Measurements from ENCODE around the gene PTPRG. TPM values are rescaled to one million over a fixed set of nuclear protein-coding genes. Genes with fewer than 3 reads are reported as not detected.

The PTPRG gene
- total and polyA plus RNA-seq, 2 donors (not counting 3 experiments of a cell fraction or from before 2014, with no cell fraction given) = 8.9 to 39.1 TPM

GRCh38 chr3:61813636-61814035 lies 252.3 kb downstream of the PTPRG start:
- Histone ChIP-seq H3K9ac (replicated peaks; ENCODE audit: extremely low read depth, insufficient read depth, low read length) (no peak overlapping the region), H3K4me2 (ENCODE audit: insufficient read depth, low read length) (no peak overlapping the region), H3K36me3 (ENCODE audit: control insufficient read depth in 2 of 2, extremely low read depth in 1 of 2, insufficient read depth in 2 of 2, low read length in 2 of 2) (no peaks in the 10 kb centered on the region), H4K20me1 (replicated peaks; ENCODE audit: control insufficient read depth, extremely low read depth, insufficient read depth, low read length) (no peaks in the 10 kb centered on the region), H3K9me3 (replicated peaks; ENCODE audit: control insufficient read depth, insufficient read depth, low read length) (no peaks in the 10 kb centered on the region), H3K4me3 (replicated peaks in 1 of 3; ENCODE audit: insufficient read depth in 1 of 3, low read depth in 1 of 3, low read length in 3 of 3) (no peak overlapping the region), H3K79me2 (ENCODE audit: control insufficient read depth, insufficient read depth, low read length) (no peaks in the 10 kb centered on the region), H3K9me1 (replicated peaks; ENCODE audit: control insufficient read depth, extremely low read depth, insufficient read depth, low read length) (no peaks in the 10 kb centered on the region), H3K27me3 (ENCODE audit: control insufficient read depth in 2 of 2, insufficient read depth in 2 of 2, low read length in 2 of 2) (no peaks in the 10 kb centered on the region), H3K27ac (ENCODE audit: insufficient read depth, low read depth, low read length) (no peak overlapping the region), H2AFZ (ENCODE audit: low read depth, low read length) (no peak overlapping the region), H3K4me1 (ENCODE audit: control insufficient read depth, extremely low read depth, insufficient read depth, low read length) (no peaks in the 10 kb centered on the region)
- no peak for TF ChIP-seq MAX (IDR thresholded peaks at IDR 0.05; ENCODE audit: insufficient read depth, insufficient read length)
- no peak for TF ChIP-seq POLR2AphosphoS5 (IDR thresholded peaks at IDR 0.05; ENCODE audit: insufficient read depth, low read depth, low read length)
- TF ChIP-seq POLR2A (IDR thresholded peaks at IDR 0.05; ENCODE audit: low read depth, low read length) = no peak
- TF ChIP-seq EZH2 (IDR thresholded peaks at IDR 0.05; ENCODE audit: borderline replicate concordance, low read depth, low read length, severe bottlenecking) = no peak
- TF ChIP-seq GATA2 (IDR thresholded peaks at IDR 0.05; ENCODE audit: insufficient read depth, insufficient read length, low read depth, low read length) = no peak
- no peak for TF ChIP-seq CTCF (IDR thresholded peaks at IDR 0.05; ENCODE audit: extremely low read depth in 1 of 2, insufficient read depth in 1 of 2, low read depth in 1 of 2, low read length in 2 of 2)
- TF ChIP-seq FOS (IDR thresholded peaks at IDR 0.05; ENCODE audit: borderline replicate concordance, insufficient read depth, low read length) = no peak
- TF ChIP-seq MYC (IDR thresholded peaks at IDR 0.05; ENCODE audit: low read depth, low read length) = no peak
- no peak for TF ChIP-seq JUN (IDR thresholded peaks at IDR 0.05; ENCODE audit: borderline replicate concordance, insufficient read depth, insufficient read length, low read depth)
- ChIA-PET POLR2A (no interaction called here), CTCF (no interaction called here)
- no TSS peak for BruUV-seq (replicated peaks)
- FAIRE-seq = no peak
- intact Hi-C loops (cut with micrococcal nuclease) = no loop called here
- dilution Hi-C loops (cut with MboI; ENCODE audit: extremely low pct_ligation_motif_present, low sequenced_read_pairs) = no loop called here
- no peak for DNase-seq (ENCODE audit: low read depth, low spot score)
